ENCODE measurements around the gene STARD9.

Gene STARD9

GRCh38 chr15:42704492-42704926 is 129.1 kb downstream of the STARD9 start:
- DNase-seq: peak; percentile 61

DNA sequence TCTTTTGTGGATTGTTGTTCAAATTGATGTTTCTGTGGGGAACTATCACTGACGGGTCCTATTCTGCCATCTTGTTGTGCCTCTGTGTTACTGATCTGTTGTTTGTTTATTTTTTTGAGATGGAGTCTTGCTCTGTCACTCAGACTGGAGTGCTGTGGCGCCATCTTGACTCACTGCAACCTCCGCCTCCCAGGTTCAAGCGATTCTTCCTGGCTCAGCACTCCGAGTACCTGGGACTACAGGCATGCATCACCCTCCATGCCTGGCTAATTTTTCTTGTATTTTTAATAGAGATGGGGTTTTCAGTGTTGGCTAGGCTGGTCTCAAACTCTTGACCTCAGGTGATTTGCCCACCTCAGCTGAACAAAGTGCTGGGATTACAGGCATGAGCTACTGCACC is 129.9 kb downstream of the STARD9 start:
- no peak for DNase-seq

DNA sequence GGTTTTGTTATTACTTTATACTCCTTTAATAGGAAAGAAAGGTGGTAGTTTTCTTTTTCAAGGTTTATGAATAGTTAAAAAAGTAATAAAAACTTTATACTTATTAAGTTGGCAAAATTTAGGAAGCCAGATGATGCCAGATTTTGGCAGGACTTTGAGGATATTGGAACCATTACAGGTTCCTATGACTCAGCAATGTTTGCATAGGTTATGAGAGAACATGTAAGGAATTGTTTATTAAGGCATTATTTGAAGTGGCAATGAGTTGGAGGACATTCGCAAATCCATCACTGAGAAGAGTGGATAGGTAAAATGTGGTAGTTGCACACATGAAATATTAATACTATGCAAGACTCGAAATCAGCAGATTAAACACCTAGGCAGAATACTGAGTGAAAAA is 131.7 kb downstream of the STARD9 start:
- no peak for DNase-seq

- no peak for DNase-seq
Measured at GRCh38 chr15:42707873-42708544, 132.6 kb downstream of the STARD9 start.

GRCh38 chr15:42710662-42711061 is 135.3 kb downstream of the STARD9 start:
- no peak for DNase-seq

DNA sequence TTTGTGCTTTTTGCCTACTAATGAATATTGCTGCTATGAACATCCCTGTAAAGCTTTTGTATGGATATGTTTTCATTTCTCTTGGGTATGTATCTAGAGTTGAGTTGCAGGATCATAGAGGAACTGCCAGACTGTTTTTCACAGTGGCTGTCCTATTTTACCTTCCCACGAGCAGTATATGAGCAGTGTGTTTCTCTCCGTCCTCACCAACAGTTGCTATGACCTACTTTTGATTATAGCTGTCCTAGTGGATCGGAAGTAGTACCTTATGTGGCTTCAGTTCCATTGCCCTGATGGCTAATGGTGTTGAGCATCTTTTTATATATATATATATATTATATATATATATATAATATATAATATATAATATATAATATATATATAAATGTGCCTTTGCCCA is 136.3 kb downstream of the STARD9 start:
- no peak for DNase-seq

DNA sequence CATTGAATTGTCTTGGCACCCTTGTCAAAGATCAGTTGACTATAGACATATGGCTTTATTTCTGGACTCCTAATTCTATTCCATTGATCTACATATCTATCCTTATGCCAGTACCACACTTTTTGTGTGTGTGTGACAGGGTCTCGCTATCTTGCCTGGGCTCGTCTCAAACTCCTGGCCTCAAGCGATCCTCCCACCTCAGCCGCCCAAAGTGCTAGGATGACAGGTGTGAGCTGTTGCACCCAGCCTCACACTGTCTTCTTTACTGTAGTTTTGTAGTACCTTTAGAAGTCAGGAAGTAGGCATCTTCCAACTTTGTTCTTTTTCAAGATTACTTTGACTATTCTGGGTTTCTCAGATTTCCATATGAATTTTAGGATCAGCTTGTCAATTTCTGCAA is 137.2 kb downstream of the STARD9 start:
- DNase-seq: no peak

DNA sequence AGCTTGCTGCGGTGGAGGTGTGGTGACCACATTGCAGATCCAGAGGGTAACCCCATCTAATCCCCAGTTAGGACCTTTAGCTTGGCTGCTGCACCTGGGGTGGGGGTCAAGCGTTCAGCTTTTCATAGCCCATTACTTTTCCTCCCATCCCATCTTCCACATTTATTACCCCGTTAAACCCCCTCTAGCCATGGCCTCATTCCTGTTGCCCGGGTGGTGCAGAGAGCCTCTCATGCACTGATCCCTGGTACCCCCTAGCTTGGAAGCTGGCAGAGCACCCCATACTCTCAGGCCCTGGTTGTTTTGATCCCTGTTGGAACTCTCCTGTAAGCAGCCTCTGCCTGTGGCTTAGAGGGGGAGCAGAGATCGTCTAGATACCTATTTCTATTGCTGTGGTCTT is 140.7 kb downstream of the STARD9 start:
- no peak for DNase-seq

- DNase-seq: no peak
Measured at GRCh38 chr15:42716626-42717025, 141.2 kb downstream of the STARD9 start.

DNA sequence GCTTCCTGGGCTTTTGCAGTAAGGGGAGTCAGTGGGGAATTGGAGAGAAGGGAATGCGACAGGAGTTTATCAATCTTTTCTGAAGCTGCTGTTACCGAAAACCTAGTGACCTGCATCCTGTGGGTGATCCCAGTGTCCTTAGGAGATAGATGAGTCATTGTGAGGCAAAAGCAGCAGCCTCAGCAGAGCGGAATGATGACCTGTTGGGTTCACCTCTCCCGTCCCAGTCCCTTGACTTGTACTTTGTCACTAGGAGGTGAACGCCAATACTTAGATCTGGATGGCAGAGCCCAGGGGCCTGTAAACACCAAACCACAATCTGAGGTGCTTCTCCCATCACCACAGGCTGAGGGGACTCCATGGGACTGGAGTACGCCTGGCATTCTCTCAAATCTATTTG is 143.6 kb downstream of the STARD9 start:
- no peak for DNase-seq

GRCh38 chr15:42720071-42720470 is 144.7 kb downstream of the STARD9 start:
- no peak for DNase-seq

DNA sequence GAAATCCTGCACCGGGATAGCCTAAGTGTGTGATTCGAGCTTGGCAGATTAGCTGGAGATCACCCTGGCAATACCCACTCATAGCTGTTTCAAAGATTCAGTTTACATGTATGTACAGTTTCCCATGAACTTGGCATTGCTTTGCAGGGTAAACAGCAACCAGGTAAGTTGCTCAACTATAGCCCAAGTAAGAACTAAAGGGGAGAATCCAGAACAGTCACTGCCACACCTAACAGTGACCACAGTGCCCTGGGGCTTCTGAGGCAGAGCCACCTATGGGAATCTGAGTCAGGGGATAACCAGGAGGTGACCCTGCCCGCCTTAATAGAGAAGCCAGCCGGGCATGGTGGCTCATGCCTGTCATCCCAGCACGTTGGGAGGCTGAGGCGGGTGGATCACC is 145.6 kb downstream of the STARD9 start:
- DNase-seq: no peak

- no peak for DNase-seq
Measured at GRCh38 chr15:42721916-42722315, 146.5 kb downstream of the STARD9 start.

DNA sequence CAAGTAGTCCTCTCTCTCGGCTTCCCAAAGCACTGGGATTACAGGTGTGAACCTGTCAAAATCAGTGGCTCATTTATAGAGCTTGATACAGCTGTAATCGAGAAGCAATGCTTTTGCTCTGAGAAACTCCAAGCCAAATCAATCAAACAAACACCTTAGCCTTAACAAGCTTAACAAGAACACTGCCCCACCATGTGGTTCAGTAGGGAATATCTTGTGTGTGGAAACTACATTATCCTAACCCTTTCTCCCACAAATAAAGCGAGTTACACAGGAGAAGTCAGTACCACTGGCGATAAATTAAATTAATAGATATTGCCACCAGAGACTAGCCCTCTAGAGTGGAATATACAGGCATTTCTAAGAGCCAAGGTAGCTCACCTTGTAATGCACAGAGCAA is 147.7 kb downstream of the STARD9 start:
- no peak for DNase-seq

DNA sequence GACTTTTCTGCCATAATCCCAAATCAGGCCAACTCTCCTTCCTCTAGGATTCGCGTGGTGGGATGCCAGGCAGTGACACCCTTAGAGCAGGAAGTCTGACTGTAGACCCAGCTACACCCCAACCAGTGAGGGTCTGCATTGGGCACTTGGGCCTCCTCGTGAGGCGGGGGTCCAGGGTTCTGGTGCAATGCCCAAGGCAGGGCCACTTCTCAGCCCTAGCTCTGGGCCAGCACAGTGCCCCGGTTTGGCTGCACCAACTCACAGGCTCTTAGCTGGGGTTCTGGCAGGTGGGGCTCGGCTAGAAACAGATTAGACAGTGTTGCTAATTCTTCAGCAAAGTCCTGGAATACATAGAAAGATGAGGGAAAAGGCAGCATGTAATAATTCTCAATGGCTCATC is 148.9 kb downstream of the STARD9 start:
- no peak for DNase-seq

DNA sequence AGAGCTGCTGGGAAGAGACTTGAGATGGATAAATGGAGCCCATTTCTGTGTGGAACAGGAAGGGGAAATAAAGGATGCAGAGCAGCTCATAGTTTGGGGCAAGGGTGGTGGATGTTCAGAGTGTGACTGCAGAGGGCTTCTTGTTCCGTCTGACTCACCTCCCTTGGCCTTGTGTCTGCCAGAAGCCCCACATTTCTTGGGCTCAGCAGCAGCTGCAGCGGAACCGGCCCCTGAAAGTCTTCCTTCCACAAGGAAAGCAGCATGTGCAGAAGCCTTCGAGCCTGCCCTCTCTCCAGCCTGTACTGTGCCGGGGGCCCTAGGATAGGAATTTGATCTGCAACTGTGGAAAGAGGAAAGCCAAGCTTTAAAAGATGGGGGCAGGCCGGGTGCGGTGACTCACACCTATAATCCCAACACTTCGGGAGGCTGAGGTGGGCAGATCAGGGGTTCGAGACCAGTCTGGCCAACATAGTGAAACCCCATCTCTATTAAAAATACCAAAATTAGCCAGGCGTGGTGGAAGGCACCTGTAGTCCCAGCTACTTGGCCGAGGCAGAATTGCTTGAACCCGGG is 150.0 kb downstream of the STARD9 start:
- DNase-seq: no peak

- DNase-seq: no peak
Measured at GRCh38 chr15:42726114-42726513, 150.7 kb downstream of the STARD9 start.

- no peak for DNase-seq
Measured at GRCh38 chr15:42727750-42728381, 152.5 kb downstream of the STARD9 start.

DNA sequence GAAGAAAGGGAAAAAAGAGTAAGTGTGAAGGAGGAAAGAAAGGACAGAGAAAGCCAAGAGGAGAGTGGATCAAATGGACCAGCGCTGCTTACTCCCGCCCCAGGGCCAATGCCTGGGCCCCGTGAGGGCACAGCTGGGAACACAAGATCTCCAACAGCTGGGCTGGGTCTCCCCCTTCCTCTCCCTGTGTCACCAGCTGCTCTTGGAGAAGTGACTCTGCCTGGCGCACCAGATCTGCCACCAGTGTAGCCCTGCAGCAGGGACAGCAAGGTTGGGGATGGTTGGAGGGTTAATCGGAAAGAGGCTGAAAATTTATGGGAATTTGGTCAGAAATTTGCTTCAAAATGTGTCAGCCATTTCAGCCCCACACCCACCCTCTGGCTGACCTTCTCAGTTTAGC is 153.2 kb downstream of the STARD9 start:
- DNase-seq: no peak

- no peak for DNase-seq
Measured at GRCh38 chr15:42728972-42729371, 153.6 kb downstream of the STARD9 start.

DNA sequence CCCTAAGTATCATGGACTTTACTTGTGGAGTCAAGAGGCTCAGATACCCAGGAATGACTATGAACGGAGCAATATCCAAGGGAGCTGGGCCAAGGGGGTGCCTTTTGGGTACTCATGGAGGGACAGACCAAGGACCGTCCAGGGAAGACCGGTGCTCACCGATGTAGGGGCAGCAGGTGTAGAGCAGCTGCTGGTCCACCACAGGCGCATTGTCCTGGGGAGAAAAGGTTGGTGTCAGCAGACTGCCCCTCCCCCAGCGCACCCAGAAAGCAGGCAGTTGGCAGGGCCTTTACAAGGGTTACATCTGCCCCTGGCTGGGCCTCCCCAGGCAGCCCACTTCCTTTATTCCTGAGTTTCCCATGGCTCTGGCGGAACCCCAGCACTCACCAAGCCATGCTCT is 154.0 kb downstream of the STARD9 start:
- no peak for DNase-seq

DNA sequence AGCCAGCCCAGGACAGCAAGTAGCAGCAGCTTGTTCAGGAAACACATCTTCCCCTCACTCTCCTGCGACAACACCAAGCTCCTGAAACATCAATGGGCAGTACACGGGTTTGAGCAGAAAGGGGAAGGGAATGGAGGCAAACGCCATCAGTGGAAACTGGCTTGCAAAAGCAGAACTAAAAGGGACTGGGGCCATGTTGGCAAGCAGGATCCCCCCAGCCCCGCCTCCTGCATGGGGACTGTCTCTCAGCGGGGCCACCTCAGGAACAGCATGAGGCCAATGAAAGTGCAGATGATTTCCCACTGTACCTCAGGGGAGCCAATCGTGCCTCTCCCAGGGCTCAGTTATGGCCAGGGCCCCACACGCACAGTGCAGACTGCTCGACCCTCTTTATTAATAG is 154.7 kb downstream of the STARD9 start:
- no peak for DNase-seq

- no peak for DNase-seq
Measured at GRCh38 chr15:42730536-42730935, 155.1 kb downstream of the STARD9 start.

DNA sequence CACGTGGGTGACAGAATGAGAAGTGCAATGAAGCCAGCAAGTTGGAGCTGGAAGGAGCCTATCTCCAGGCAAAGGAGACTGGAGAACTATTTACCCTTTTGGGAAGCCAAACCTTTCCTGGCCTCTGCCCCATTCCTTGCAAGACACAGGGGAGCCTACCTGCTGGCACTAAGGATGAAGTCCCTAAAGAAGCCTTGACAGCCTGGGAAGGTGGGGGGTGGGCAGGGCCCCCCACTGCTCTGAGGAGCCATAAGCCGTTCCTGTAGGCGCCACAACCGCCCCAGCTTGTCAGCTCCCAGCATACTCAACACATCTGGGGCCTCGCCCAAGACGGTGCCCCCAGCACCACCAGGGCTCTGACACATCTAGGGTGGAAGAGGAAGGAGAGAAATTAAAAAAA is 156.1 kb downstream of the STARD9 start:
- DNase-seq: no peak

All from inflammatory macrophage treated with lipopolysaccharide for 4 hours (primary cell).